ENCODE measurements around the gene CST7.

DNA sequence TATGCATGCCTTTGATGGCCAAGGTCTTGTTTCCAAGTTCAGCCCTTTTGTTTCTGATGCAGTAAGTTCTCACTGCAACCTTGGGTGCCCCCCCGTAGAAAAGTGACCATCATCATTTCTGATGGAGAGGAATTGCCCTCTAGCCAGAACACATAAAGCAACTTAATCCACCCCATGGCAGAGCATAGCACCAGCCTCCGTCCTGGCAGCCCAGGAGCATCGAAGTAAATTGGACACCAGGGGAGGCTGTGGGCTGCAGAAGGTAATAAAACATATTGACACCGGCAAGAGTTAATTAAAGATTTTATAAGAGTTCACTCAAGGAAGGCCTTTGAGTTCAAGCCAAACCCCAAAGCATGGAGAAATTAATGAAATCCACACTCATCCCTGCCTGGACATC is 39.2 kb upstream of the CST7 start:
- TF ChIP-seq EP300 (conservative IDR thresholded peaks at IDR 0.05; ENCODE audit: poor library complexity, severe bottlenecking) (no peak), TAF1 (IDR thresholded peaks at IDR 0.05; ENCODE audit: low read depth) (no peak), POLR2AphosphoS5 (IDR thresholded peaks at IDR 0.05) (no peak), SMC3 (conservative IDR thresholded peaks at IDR 0.05; ENCODE audit: poor library complexity) (no peak), MXI1 (conservative IDR thresholded peaks at IDR 0.05; ENCODE audit: poor library complexity, severe bottlenecking) (no peak)
- TF ChIP-seq, protein P1, sequence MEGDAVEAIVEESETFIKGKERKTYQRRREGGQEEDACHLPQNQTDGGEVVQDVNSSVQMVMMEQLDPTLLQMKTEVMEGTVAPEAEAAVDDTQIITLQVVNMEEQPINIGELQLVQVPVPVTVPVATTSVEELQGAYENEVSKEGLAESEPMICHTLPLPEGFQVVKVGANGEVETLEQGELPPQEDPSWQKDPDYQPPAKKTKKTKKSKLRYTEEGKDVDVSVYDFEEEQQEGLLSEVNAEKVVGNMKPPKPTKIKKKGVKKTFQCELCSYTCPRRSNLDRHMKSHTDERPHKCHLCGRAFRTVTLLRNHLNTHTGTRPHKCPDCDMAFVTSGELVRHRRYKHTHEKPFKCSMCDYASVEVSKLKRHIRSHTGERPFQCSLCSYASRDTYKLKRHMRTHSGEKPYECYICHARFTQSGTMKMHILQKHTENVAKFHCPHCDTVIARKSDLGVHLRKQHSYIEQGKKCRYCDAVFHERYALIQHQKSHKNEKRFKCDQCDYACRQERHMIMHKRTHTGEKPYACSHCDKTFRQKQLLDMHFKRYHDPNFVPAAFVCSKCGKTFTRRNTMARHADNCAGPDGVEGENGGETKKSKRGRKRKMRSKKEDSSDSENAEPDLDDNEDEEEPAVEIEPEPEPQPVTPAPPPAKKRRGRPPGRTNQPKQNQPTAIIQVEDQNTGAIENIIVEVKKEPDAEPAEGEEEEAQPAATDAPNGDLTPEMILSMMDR (IDR thresholded peaks at IDR 0.05; ENCODE audit: poor library complexity, severe bottlenecking): no peak
- TF ChIP-seq, protein P2, sequence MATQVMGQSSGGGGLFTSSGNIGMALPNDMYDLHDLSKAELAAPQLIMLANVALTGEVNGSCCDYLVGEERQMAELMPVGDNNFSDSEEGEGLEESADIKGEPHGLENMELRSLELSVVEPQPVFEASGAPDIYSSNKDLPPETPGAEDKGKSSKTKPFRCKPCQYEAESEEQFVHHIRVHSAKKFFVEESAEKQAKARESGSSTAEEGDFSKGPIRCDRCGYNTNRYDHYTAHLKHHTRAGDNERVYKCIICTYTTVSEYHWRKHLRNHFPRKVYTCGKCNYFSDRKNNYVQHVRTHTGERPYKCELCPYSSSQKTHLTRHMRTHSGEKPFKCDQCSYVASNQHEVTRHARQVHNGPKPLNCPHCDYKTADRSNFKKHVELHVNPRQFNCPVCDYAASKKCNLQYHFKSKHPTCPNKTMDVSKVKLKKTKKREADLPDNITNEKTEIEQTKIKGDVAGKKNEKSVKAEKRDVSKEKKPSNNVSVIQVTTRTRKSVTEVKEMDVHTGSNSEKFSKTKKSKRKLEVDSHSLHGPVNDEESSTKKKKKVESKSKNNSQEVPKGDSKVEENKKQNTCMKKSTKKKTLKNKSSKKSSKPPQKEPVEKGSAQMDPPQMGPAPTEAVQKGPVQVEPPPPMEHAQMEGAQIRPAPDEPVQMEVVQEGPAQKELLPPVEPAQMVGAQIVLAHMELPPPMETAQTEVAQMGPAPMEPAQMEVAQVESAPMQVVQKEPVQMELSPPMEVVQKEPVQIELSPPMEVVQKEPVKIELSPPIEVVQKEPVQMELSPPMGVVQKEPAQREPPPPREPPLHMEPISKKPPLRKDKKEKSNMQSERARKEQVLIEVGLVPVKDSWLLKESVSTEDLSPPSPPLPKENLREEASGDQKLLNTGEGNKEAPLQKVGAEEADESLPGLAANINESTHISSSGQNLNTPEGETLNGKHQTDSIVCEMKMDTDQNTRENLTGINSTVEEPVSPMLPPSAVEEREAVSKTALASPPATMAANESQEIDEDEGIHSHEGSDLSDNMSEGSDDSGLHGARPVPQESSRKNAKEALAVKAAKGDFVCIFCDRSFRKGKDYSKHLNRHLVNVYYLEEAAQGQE (IDR thresholded peaks at IDR 0.05; ENCODE audit: borderline replicate concordance): no peak
